ENCODE measurements around the gene MDN1. TPM values are rescaled to one million over a fixed set of nuclear protein-coding genes. Genes with fewer than 3 reads are reported as not detected.

MDN1 gene
- total and polyA plus RNA-seq, 2 of the 8 experiments (the other 6 are each of a cell fraction or from before 2014, with no cell fraction given) = 53.5 to 179 TPM

- TF ChIP-seq RAD21 (IDR thresholded peaks at IDR 0.05 in 1 of 2, conservative IDR thresholded peaks at IDR 0.05 in 1 of 2; ENCODE audit: low read depth in 2 of 2, low read length in 2 of 2) = no peak
These were observed 140.1 kb downstream of the MDN1 start (continued) for GRCh38 chr6:89679215-89680120.
